ENCODE measurements around the gene BCL6B.

DNA sequence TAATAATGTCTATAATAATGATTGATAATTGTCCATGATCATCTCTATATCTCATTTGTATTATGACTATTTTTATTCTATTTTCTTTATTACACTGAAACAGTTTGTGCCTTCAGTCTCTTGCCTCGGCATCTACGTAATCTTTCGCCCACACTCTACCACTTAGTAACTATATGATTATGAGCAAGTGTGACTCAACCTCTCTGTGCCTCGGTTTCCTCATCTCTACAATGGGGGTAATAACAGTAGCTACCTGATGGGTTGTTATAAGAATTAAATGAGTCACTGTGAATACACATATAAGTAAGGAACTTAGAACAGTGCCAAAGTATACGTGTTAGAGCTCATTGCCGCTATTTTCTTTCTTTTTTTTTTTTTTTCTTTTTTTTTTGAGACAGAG lies 24.7 kb downstream of the BCL6B start:
- TF ChIP-seq, protein P1, sequence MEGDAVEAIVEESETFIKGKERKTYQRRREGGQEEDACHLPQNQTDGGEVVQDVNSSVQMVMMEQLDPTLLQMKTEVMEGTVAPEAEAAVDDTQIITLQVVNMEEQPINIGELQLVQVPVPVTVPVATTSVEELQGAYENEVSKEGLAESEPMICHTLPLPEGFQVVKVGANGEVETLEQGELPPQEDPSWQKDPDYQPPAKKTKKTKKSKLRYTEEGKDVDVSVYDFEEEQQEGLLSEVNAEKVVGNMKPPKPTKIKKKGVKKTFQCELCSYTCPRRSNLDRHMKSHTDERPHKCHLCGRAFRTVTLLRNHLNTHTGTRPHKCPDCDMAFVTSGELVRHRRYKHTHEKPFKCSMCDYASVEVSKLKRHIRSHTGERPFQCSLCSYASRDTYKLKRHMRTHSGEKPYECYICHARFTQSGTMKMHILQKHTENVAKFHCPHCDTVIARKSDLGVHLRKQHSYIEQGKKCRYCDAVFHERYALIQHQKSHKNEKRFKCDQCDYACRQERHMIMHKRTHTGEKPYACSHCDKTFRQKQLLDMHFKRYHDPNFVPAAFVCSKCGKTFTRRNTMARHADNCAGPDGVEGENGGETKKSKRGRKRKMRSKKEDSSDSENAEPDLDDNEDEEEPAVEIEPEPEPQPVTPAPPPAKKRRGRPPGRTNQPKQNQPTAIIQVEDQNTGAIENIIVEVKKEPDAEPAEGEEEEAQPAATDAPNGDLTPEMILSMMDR (IDR thresholded peaks at IDR 0.05 in 2 of 3, conservative IDR thresholded peaks at IDR 0.05 in 1 of 3; ENCODE audit: borderline replicate concordance in 1 of 3, insufficient read depth in 1 of 3, low read depth in 2 of 3, low read length in 2 of 3) = no peak
- no peak for TF ChIP-seq SRF (IDR thresholded peaks at IDR 0.05; ENCODE audit: low read depth)
- no peak for TF ChIP-seq CEBPB (IDR thresholded peaks at IDR 0.05; ENCODE audit: low read depth)
- TF ChIP-seq POLR2A (IDR thresholded peaks at IDR 0.05; ENCODE audit: borderline replicate concordance, extremely low read depth, insufficient read depth, insufficient read length) = no peak
- TF ChIP-seq ZNF274 (IDR thresholded peaks at IDR 0.05; ENCODE audit: low read depth, low read length) = no peak
- TF ChIP-seq SIN3A (IDR thresholded peaks at IDR 0.05; ENCODE audit: low read depth) = no peak
- TF ChIP-seq POLR2AphosphoS5 (IDR thresholded peaks at IDR 0.05; ENCODE audit: low read depth, low read length) = no peak
- TF ChIP-seq, protein P2, sequence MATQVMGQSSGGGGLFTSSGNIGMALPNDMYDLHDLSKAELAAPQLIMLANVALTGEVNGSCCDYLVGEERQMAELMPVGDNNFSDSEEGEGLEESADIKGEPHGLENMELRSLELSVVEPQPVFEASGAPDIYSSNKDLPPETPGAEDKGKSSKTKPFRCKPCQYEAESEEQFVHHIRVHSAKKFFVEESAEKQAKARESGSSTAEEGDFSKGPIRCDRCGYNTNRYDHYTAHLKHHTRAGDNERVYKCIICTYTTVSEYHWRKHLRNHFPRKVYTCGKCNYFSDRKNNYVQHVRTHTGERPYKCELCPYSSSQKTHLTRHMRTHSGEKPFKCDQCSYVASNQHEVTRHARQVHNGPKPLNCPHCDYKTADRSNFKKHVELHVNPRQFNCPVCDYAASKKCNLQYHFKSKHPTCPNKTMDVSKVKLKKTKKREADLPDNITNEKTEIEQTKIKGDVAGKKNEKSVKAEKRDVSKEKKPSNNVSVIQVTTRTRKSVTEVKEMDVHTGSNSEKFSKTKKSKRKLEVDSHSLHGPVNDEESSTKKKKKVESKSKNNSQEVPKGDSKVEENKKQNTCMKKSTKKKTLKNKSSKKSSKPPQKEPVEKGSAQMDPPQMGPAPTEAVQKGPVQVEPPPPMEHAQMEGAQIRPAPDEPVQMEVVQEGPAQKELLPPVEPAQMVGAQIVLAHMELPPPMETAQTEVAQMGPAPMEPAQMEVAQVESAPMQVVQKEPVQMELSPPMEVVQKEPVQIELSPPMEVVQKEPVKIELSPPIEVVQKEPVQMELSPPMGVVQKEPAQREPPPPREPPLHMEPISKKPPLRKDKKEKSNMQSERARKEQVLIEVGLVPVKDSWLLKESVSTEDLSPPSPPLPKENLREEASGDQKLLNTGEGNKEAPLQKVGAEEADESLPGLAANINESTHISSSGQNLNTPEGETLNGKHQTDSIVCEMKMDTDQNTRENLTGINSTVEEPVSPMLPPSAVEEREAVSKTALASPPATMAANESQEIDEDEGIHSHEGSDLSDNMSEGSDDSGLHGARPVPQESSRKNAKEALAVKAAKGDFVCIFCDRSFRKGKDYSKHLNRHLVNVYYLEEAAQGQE (IDR thresholded peaks at IDR 0.05; ENCODE audit: low read depth) = no peak
- TF ChIP-seq RAD21 (IDR thresholded peaks at IDR 0.05; ENCODE audit: low read depth) = no peak
- no peak for TF ChIP-seq EZH2 (IDR thresholded peaks at IDR 0.05)
- TF ChIP-seq JUND (IDR thresholded peaks at IDR 0.05) = no peak
- TF ChIP-seq SP1 (IDR thresholded peaks at IDR 0.05; ENCODE audit: low read depth) = no peak
- no peak for TF ChIP-seq FOSL1 (IDR thresholded peaks at IDR 0.05; ENCODE audit: low read depth)
